NCI-H748 (cell line): ENCODE measurements around the gene CPED1.

Source experiments
- DNase-seq: peaks from one replicate; lab custom pipeline; 2025; ENCODE audit not compliant: unreplicated experiment; lab: John Stamatoyannopoulos, UW

Gene CPED1

DNA sequence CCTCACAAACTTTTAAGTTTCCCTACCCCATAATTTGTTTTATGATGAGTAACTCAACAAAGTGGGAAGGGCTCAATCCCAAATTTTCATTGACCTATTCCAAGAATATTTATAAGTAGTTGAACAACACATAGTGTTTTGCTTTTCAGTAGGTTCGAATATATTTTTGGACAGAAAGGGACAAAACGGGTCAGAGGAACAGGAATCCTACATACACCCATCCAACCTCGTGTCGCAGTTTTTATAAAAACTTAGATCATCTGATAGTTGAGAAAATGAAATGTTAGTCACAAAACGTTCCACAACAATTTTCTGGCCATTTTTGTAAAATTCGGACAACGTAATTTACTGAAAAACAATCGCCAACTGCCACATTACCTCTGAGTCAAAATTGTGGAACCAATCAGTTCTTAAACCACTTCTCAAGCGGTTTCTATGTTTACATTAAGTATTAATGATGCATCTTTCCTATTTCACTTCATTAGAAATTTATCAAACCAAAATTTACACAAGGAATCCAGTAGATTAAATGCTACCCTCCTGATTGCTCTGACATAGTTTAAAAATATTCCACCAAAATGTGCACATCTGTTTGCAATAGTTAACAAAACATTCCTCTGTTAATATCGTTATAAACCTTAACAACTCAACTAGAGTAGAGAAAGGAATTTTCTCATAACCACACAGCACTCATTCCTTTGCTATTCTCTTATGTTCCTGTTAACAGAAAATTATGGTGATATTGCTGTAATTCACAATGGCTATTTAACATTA lies 346.6 kb downstream of the CPED1 start:
- no peak for DNase-seq

DNA sequence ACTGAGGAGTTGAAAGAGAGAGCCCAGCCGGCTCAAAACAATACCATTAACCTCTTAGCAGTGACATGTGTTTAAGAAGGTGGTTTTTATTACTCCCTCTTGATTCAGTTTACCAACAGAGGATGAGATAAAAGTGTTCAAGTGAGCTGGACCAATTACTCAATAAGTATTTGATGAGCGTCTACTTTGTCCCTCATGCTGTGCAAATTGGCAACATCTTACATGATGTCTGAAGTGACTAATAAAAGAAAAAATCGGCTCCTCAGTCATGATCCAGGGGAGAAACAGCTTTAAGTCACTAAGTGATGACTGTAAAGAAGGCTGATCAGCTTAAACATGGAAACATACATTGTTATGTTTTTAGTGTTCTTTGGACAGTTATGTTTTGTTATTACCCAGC lies 348.1 kb downstream of the CPED1 start:
- DNase-seq = peak; percentile 34

DNA sequence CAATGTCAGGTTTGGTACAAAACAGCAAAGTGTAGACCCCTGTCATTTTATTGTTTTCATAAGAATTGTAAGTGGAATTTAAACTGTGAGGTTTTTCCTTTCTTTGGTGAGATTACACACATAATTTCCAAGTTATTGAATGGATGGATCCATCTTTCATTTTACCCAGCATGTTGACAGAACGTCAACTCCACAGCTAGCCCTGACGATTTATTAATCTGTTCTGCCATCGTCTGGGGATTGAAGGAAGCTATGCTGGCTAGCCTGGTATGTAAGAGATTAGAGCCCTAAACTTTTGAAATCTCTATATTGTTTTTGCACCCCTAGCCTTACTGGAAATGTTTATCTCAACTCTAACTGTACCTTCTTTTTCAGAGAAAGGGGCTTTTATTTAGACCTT lies 348.9 kb downstream of the CPED1 start:
- peak; percentile 63 for DNase-seq

DNA sequence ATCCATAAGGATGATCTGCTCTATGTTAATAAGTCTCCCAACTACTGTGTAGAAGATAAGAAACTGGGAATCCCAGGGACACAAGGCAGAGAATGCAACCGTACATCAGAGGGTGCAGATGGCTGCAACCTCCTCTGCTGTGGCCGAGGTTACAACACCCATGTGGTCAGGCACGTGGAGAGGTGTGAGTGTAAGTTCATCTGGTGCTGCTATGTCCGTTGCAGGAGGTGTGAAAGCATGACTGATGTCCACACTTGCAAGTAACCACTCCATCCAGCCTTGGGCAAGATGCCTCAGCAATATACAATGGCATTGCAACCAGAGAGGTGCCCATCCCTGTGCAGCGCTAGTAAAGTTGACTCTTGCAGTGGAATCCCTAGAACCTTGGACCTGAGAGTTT lies 350.6 kb downstream of the CPED1 start:
- no peak for DNase-seq

DNA sequence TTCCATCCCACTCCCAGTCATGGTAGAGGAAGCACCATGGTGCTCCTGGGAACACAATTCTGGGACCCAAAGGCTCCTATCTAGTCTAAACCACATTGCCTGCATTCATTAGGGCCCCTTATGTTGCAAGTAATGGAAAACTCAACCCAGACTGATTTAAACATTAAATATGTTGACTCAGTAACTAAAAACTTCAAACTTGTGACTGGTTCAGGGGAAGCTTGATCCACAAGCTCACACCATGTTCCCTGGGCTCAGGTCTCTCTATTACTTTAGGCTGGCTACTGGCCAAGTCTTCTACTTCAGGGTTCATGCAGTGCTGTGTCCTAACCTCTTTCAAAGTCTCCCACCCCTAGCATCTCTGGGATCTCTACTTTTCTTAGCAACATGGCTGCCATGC lies 353.4 kb downstream of the CPED1 start:
- DNase-seq = no peak

DNA sequence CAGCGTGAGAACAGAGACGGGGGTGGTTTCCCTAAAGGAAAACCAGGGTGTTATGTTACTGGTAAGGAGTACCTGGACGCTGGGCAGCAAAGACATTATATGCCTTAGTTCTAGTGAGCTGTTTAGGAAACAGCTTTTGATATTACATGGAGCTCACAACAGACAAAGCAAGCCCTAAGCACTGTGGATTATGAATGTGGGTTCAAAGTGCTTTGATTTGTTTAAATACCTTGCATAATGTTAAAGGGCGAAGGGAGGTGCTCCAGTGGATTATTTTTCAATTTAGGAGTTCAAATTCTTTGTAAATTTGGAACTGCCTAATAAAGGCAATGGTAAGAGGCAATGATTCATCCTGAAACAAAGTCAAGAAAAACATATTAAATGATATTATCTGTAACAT lies 354.1 kb downstream of the CPED1 start:
- DNase-seq = no peak

DNA sequence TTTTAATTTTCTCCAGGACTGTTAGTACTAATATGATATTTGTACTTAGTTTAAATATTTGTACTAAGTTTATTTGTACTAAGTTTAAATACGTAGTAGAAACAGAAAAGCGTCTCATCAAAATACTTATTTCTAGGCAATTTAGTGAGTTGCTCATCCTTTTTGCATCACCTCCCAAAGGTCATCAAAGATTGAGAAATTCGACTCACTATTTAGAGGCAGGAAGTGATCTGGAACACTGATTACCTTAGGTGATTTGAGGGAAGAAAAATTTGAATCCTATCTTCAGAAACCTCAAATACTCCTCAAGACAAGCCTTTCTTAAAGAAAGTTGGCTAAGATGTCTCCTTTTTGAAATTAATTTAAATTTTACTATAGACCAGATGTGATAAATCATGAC lies 354.8 kb downstream of the CPED1 start:
- no peak for DNase-seq

DNA sequence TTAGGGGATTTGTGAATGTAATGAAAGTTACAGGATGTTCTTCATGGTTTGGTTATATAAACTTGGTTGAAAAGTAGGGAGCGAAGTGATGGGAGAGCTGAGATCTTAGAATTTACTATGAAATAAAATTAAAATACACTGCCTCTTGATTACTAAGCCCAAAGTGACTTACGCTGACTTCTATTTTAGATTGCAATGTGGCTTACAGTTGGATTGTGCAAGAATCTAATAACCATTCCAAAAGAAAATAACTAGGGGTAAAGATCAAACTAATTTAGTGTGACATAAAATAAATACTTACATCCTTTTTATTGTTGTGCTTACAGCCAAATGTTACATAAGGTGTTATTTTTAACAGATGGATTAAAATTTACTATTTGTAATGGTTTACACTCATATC lies 355.6 kb downstream of the CPED1 start:
- DNase-seq = no peak

DNA sequence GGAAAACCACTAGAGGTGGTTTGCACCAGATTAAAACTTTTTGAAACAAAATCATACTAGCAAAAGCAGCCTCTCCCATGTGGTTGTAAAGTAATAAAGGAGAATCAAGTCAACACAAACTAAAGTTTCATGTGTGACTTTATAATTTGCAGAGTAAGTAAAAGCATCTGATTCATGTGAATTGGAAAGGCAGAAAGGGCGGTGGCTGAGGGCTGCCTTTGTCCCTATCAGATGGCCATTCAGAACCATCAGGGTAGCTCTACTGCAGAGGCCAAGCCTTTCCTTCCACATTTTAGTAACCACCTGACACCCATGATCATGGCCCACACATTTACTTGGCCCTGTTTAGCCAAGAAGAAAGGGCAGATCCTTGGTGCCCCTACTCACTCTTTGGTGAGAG lies 356.0 kb downstream of the CPED1 start:
- no peak for DNase-seq
